Activated CD8-positive, alpha-beta memory T cell treated with anti-CD3 and anti-CD28 coated beads, Interleukin-2, amount 50 U/mL, for 24 hours (primary cell): Measurements from ENCODE around the gene MRPL1.
"Not testable (repeated sequence)": the region's sequence is repeated elsewhere in the genome, so short reads cannot be mapped to it uniquely, and the experiment has no call there.

Experiments
- DNase-seq: peaks from one replicate; pipeline ENCODE4 v3.0.0-alpha.2; 2020; ENCODE audit errors: extremely low read depth

The MRPL1 gene

GRCh38 chr4:77982900-77983540 lies 120.4 kb downstream of the MRPL1 start:
- DNase-seq = not testable (repeated sequence)

GRCh38 chr4:77983612-77984311 lies 121.1 kb downstream of the MRPL1 start:
- DNase-seq = not testable (repeated sequence)

DNA sequence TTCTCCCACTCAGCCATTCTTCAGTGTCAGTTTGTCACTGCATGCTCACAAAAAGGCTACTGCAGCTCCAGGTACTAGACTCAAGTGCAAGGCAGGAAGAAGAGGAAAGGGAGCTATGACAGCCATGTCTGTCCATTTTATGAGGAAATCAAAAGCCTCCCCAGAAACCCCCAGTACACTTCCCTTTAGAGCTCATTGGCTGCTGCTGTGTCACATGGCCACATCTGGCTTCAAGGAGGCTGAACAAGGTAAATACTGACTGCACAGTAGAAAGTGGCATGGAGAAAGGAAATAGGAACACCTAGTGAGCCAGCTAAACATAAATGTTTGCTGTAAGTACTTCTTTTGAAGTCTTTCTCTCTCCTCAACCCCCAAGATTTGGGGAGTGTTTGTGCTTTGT lies 127.3 kb downstream of the MRPL1 start:
- no peak for DNase-seq

DNA sequence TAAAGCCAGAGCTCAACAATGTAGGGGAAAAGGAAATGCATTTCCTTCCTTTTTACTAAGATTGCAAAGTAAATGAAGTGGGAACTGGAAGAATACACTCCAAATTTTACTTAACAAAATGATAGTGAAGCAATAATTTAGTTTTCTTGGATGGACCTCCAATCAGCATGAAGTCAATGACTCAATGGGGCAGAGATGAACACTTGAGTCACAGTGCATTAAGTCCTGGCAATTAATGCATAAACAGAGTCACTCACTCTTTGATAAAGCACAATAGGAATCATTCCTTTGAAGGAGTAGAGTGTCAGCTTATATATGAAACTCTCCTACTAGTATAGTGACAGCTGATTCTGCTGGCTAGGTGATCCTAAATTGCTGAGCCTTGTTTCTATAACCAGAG lies 127.8 kb downstream of the MRPL1 start:
- DNase-seq = no peak

GRCh38 chr4:77990904-77991358 lies 128.3 kb downstream of the MRPL1 start:
- no peak for DNase-seq

- no peak for DNase-seq
These were observed 130.0 kb downstream of the MRPL1 start for GRCh38 chr4:77992581-77992980.

GRCh38 chr4:77994194-77994721 lies 131.6 kb downstream of the MRPL1 start:
- DNase-seq = no peak

GRCh38 chr4:77996076-77996475 lies 133.4 kb downstream of the MRPL1 start:
- no peak for DNase-seq

DNA sequence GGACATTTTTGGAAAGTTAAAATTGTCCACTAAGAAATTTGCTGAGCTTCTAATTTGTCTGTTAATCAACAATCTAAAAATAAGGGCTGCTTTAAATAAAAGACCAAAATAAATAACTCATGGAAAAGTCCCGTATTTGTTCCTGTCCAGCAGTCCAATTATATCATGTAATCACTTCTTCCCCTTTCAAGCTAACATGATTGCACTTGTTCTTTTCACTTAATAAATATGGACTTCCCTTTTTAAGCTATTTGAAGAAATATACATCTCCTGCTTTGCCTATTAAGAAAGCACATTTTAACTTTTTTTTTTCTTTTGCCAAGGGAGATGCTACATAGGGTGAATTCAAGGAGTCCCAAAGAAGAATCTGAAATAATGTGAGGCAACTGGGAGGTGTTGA lies 138.9 kb downstream of the MRPL1 start:
- no peak for DNase-seq

GRCh38 chr4:78002260-78002659 lies 139.6 kb downstream of the MRPL1 start:
- DNase-seq = no peak
